NCI-H146 treated with DMSO at 0.1 percent for 48 hours (cell line): Measurements from ENCODE around the gene HHAT.

Source experiments
- DNase-seq: peaks from one replicate; lab custom pipeline; 2025; ENCODE audit not compliant: unreplicated experiment; lab: John Stamatoyannopoulos, UW

HHAT gene

GRCh38 chr1:210674151-210674550 is 345.4 kb downstream of the HHAT start:
- DNase-seq = no peak

GRCh38 chr1:210676539-210676938 is 347.8 kb downstream of the HHAT start:
- DNase-seq = no peak

GRCh38 chr1:210677533-210677932 is 348.8 kb downstream of the HHAT start:
- no peak for DNase-seq

- DNase-seq = no peak
These were observed 349.6 kb downstream of the HHAT start for GRCh38 chr1:210678306-210678705.

GRCh38 chr1:210681158-210681557 is 352.5 kb downstream of the HHAT start:
- no peak for DNase-seq

- no peak for DNase-seq
These were observed 354.8 kb downstream of the HHAT start for GRCh38 chr1:210683403-210684047.

- DNase-seq = no peak
These were observed 356.0 kb downstream of the HHAT start for GRCh38 chr1:210684466-210685294.

GRCh38 chr1:210685295-210685650 is 356.6 kb downstream of the HHAT start:
- no peak for DNase-seq

GRCh38 chr1:210686841-210687240 is 358.1 kb downstream of the HHAT start:
- DNase-seq = no peak

GRCh38 chr1:210687582-210688279 is 359.0 kb downstream of the HHAT start:
- no peak for DNase-seq

GRCh38 chr1:210688512-210689234 is 360.0 kb downstream of the HHAT start:
- DNase-seq = no peak

GRCh38 chr1:210689826-210690225 is 361.1 kb downstream of the HHAT start:
- DNase-seq = no peak

GRCh38 chr1:210690236-210690635 is 361.5 kb downstream of the HHAT start:
- DNase-seq = no peak

- DNase-seq = no peak
These were observed 362.4 kb downstream of the HHAT start for GRCh38 chr1:210691039-210691610.

GRCh38 chr1:210692796-210693195 is 364.1 kb downstream of the HHAT start:
- DNase-seq = no peak

- no peak for DNase-seq
These were observed 366.3 kb downstream of the HHAT start for GRCh38 chr1:210695026-210695425.

GRCh38 chr1:210696709-210697108 is 368.0 kb downstream of the HHAT start:
- no peak for DNase-seq

- DNase-seq = no peak
These were observed 368.5 kb downstream of the HHAT start for GRCh38 chr1:210697185-210697584.

GRCh38 chr1:210698661-210699060 is 370.0 kb downstream of the HHAT start:
- no peak for DNase-seq

GRCh38 chr1:210700083-210700482 is 371.4 kb downstream of the HHAT start:
- no peak for DNase-seq

GRCh38 chr1:210700511-210700910 is 371.8 kb downstream of the HHAT start:
- DNase-seq = no peak
